GM19452 (cell line): ENCODE measurements around the gene PAX6.
"Not testable (repeated sequence)": the region's sequence is repeated elsewhere in the genome, so short reads cannot be mapped to it uniquely, and the experiment has no call there.

ENCODE experiments used
- ATAC-seq: cut with Tn5 transposase; IDR thresholded peaks from one replicate; pipeline ENCODE4 v1.9.1; 2021; ENCODE audit not compliant: unreplicated experiment

The PAX6 gene

GRCh38 chr11:31770011-31770700 is 41.0 kb downstream of the PAX6 start:
- ATAC-seq = no peak

GRCh38 chr11:31768749-31769640 is 42.1 kb downstream of the PAX6 start:
- no peak for ATAC-seq

GRCh38 chr11:31767685-31768084 is 43.4 kb downstream of the PAX6 start:
- no peak for ATAC-seq

- ATAC-seq = no peak
Observed at GRCh38 chr11:31767066-31767465, 44.1 kb downstream of the PAX6 start.

DNA sequence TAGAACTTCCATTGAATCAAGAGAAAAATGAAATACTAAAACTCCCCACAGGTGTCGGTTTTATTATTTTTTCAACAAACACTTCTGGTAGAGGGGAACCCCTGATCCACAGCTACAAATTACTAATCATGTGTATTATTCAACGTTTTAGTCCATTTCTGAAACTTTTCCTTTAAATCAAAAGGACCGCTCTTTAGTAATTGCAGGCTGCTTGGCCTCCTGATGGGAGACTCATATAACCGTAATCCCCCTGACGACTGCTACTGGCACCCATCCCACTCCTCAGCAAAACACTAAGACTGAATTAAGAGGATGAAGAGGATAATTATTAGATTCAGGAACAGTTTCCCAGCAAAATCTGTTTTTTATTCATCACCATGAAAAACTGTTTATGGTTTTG is 46.4 kb downstream of the PAX6 start:
- no peak for ATAC-seq

- ATAC-seq = no peak
Observed at GRCh38 chr11:31764261-31764660, 46.9 kb downstream of the PAX6 start.

GRCh38 chr11:31763296-31763695 is 47.8 kb downstream of the PAX6 start:
- ATAC-seq = no peak

DNA sequence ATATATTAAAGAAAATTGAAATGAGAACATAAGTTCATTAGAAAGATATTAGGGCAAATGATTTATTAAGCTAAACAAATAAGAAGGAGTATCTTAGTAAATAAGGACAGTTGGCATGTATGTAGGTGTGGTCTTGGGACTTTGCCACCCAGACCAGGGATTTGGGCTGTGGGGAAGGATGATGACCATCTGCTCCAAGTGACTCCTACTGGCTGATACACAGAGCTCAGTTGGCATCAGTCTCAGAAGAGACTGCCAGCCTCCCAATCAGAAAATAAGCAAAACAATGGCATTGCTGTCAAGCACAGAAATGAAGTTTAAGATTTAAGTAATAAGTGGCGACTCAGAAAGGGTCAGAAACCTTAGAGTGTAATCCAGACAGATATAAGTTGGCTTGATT is 49.5 kb downstream of the PAX6 start:
- ATAC-seq = no peak

- no peak for ATAC-seq
Observed at GRCh38 chr11:31757260-31757835, 53.8 kb downstream of the PAX6 start.

- no peak for ATAC-seq
Observed at GRCh38 chr11:31747581-31747980, 63.5 kb downstream of the PAX6 start.

- not testable (repeated sequence) for ATAC-seq
Observed at GRCh38 chr11:31740731-31741368, 70.3 kb downstream of the PAX6 start.

DNA sequence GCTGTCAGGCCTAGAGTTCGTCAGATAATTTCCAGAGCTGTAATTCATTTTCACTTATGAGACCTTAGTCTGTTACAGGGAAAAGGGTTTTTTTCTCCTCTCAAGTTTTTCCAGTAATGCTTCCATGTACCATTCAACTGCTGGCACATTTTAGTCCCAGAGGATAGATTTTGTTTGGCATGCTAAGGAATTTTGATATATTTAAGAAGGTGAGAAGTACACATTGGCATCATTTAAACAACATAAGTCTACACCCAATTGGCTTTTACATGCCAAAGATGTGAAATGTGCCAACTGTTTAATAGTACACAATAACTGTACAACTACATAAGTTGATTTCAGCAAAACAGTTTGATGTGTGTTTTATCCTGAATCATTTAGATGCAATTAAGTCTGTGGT is 71.0 kb downstream of the PAX6 start:
- no peak for ATAC-seq
